GM06990 (cell line): Measurements from ENCODE around the gene ATM.
A peak's percentile ranks its signal among the peaks of the same experiment; 100 is the strongest.

Experiments
- DNase-seq: peaks from one replicate; pipeline ENCODE4 v3.0.0-alpha.2; 2011; ENCODE audit not compliant: insufficient read length; ENCODE audit errors: extremely low read depth
- H3K27me3 ChIP-seq: replicated peaks from 2 replicates; pipeline ENCODE4 v1.6.0; 2011; ENCODE audit warnings: low read length; ENCODE audit not compliant: control insufficient read depth, insufficient read depth
- H3K36me3 ChIP-seq: 2 replicates; pipeline ENCODE4 v1.5.1; 2011; ENCODE audit warnings: low read length; ENCODE audit not compliant: control insufficient read depth, insufficient read depth
- H3K4me3 ChIP-seq: replicated peaks from 2 replicates; pipeline ENCODE4 v1.5.1; 2011; ENCODE audit warnings: low read depth, mild to moderate bottlenecking, control low read depth, low read length
- CTCF ChIP-seq: IDR thresholded peaks from 2 replicates; pipeline ENCODE4 v1.5.1; 2011; ENCODE audit warnings: low read length, control low read depth, mild to moderate bottlenecking, inconsistent platforms; ENCODE audit not compliant: insufficient read depth, poor library complexity, severe bottlenecking

The ATM gene

GRCh38 chr11:108221911-108222573, 825 bp upstream of the ATM start:
- H3K27me3 ChIP-seq: no peaks in the 10 kb centered on the region
- no peaks in the 10 kb centered on the region; the same call in 1 of the 2 replicates for H3K36me3 ChIP-seq
- TF ChIP-seq CTCF: no peak
- DNase-seq: no peak
- peak overlapping the region; percentile 81 for H3K4me3 ChIP-seq

GRCh38 chr11:108223348-108224149, 682 bp downstream of the ATM start:
- Histone ChIP-seq H3K4me3 (peak overlapping the region; percentile 91), H3K36me3 (no peaks in the 10 kb centered on the region; the same call in 1 of the 2 replicates), H3K27me3 (no peaks in the 10 kb centered on the region)
- no peak for TF ChIP-seq CTCF
- DNase-seq: peak; percentile 54

GRCh38 chr11:108224366-108224765, 1.5 kb downstream of the ATM start:
- no peaks in the 10 kb centered on the region for H3K27me3 ChIP-seq
- H3K4me3 ChIP-seq: peak overlapping the region; percentile 91
- DNase-seq: no peak
- no peaks in the 10 kb centered on the region for H3K36me3 ChIP-seq
- TF ChIP-seq CTCF: no peak

GRCh38 chr11:108224911-108225786, 2.3 kb downstream of the ATM start:
- no peak for TF ChIP-seq CTCF
- no peaks in the 10 kb centered on the region for H3K27me3 ChIP-seq
- H3K36me3 ChIP-seq: no peaks in the 10 kb centered on the region
- DNase-seq: peak; percentile 61
- H3K4me3 ChIP-seq: peak overlapping the region; percentile 91

GRCh38 chr11:108226036-108226435, 3.2 kb downstream of the ATM start:
- Histone ChIP-seq H3K36me3 (no peaks in the 10 kb centered on the region; the same call in 1 of the 2 replicates), H3K27me3 (no peaks in the 10 kb centered on the region), H3K4me3 (peak overlapping the region; percentile 91)
- DNase-seq: no peak
- TF ChIP-seq CTCF: no peak
